Karpas-422 (cell line): ENCODE data around the gene NEUROD2. TPM values are rescaled to one million over a fixed set of nuclear protein-coding genes. Genes with fewer than 3 reads are reported as not detected.

Experiments used
- DNase-seq: peaks from one replicate; pipeline ENCODE4 v3.0.0-alpha.2; 2015
- H2AFZ ChIP-seq: fragments of 200-600 bp; sonication (generic); 2 replicates; pipeline ENCODE4 v1.6.1; 2014; ENCODE audit warnings: antibody characterized with exemption, low read length, mixed read lengths
- H3K27ac ChIP-seq: fragments of 200-600 bp; sonication (generic); 2 replicates; pipeline ENCODE4 v1.5.1; 2014; ENCODE audit warnings: mild to moderate bottlenecking, low read length, moderate library complexity
- H3K27me3 ChIP-seq: fragments of 200-600 bp; sonication (generic); 2 replicates; pipeline ENCODE4 v1.6.1; 2014; ENCODE audit warnings: low read length, mixed read lengths
- H3K36me3 ChIP-seq: fragments of 200-600 bp; sonication (generic); 2 replicates; pipeline ENCODE4 v1.6.1; 2014; ENCODE audit warnings: low read length, mixed read lengths; ENCODE audit not compliant: insufficient read depth
- H3K4me1 ChIP-seq: fragments of 200-600 bp; sonication (generic); 2 replicates; pipeline ENCODE4 v1.6.1; 2014; ENCODE audit warnings: mild to moderate bottlenecking, low read length, mixed read lengths
- H3K4me2 ChIP-seq: fragments of 200-600 bp; sonication (generic); 2 replicates; pipeline ENCODE4 v1.6.1; 2014; ENCODE audit warnings: low read length, low read depth, mild to moderate bottlenecking; ENCODE audit not compliant: poor library complexity, severe bottlenecking
- H3K4me3 ChIP-seq: fragments of 200-600 bp; sonication (generic); 2 replicates; pipeline ENCODE4 v1.5.1; 2014; ENCODE audit warnings: mild to moderate bottlenecking, antibody characterized with exemption, low read length, mixed read lengths
- H3K79me2 ChIP-seq: fragments of 200-600 bp; sonication (generic); 2 replicates; pipeline ENCODE4 v1.6.1; 2014; ENCODE audit warnings: mild to moderate bottlenecking, low read length, mixed read lengths
- H3K9ac ChIP-seq: fragments of 200-600 bp; sonication (generic); 2 replicates; pipeline ENCODE4 v1.6.0; 2014; ENCODE audit warnings: low read length
- H3K9me2 ChIP-seq: fragments of 200-600 bp; sonication (generic), shearing (Covaris generic); replicated peaks from 2 replicates; pipeline ENCODE4 v1.6.0; 2014; ENCODE audit warnings: mild to moderate bottlenecking, low read length, moderate library complexity; ENCODE audit not compliant: insufficient read depth
- H3K9me3 ChIP-seq: fragments of 300-700, 200-600 bp; sonication (generic); 2 replicates; pipeline ENCODE4 v1.6.1; 2014; ENCODE audit warnings: low read length, mixed read lengths
- H4K20me1 ChIP-seq: fragments of 200-600 bp; sonication (generic); 2 replicates; pipeline ENCODE4 v1.6.1; 2014; ENCODE audit warnings: mild to moderate bottlenecking, antibody characterized with exemption, low read length, low read depth; ENCODE audit not compliant: insufficient read depth
- total RNA-seq: library from RNA; depleted of rRNA; stranded (reverse); fragments of >200 nt; shearing (Covaris generic); gene quantifications from 2 replicates; pipeline ENCODE4 v1.2.3, GENCODE V29; 2014; ENCODE audit warnings: low replicate concordance; rRNA removed

NEUROD2 gene
- total RNA-seq, 1 experiment from 2014 or later = not detected

DNA sequence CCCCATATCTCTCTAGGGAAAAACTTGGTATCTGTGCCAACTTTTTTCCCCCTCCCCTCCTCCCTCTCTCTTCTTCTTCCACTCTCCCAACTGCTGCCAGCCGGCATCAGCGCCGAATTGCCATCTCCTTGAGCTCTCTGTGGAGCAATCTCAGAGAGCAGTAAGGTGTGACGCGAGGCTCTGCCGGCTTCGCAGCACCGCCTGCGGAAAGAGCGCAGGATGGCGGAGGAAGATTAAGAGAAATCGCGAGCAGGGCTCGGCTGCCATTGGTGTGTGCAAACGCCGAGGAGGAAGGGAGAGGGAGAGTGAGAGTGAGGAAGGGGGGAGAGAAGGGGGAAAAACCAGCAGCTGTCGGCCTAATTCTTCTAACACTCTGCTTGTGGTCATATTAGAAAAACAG lies 44.2 kb downstream of the NEUROD2 start:
- peaks cover 10% of the 10 kb centered on the region for H3K36me3 ChIP-seq
- DNase-seq = no peak
- H3K4me3 ChIP-seq = no peak overlapping the region
- H3K4me1 ChIP-seq = peaks cover 26% of the 10 kb centered on the region
- H4K20me1 ChIP-seq = no peaks in the 10 kb centered on the region
- no peaks in the 10 kb centered on the region for H3K79me2 ChIP-seq
- H3K9me2 ChIP-seq = no peaks in the 10 kb centered on the region
- no peaks in the 10 kb centered on the region for H3K9me3 ChIP-seq
- no peak overlapping the region for H2AFZ ChIP-seq
- no peak overlapping the region for H3K27ac ChIP-seq
- H3K4me2 ChIP-seq = no peak overlapping the region
- no peak overlapping the region for H3K9ac ChIP-seq
- H3K27me3 ChIP-seq = no peaks in the 10 kb centered on the region

DNA sequence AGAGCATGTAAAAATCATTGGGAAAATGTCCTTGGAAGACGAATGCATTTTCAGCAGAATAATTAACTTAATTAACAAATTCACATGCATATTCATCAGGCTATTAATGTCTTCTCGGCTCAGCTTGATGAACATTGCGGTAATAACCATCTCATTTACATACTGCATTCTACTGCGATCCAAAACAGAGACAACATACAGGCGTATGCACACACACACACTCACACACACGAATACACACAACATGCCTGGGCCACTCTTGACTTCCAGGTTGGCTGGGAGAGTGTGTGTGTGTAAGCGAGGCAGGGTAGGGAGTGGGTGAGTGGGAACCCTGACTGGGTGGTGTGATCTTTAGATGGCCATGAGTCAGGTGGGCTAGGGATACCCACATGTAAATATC lies 44.7 kb downstream of the NEUROD2 start:
- DNase-seq = no peak
- H3K79me2 ChIP-seq = no peaks in the 10 kb centered on the region
- H3K9me2 ChIP-seq = no peaks in the 10 kb centered on the region
- peak overlapping the region; percentile 23 for H3K4me2 ChIP-seq
- H4K20me1 ChIP-seq = no peaks in the 10 kb centered on the region
- H2AFZ ChIP-seq = peak overlapping the region; percentile 67; the same call in 1 of the 2 replicates
- H3K4me3 ChIP-seq = no peak overlapping the region
- no peaks in the 10 kb centered on the region for H3K9me3 ChIP-seq
- H3K27ac ChIP-seq = peak overlapping the region; percentile 47; the same call in 1 of the 2 replicates
- no peak overlapping the region for H3K9ac ChIP-seq
- H3K4me1 ChIP-seq = peaks cover 26% of the 10 kb centered on the region
- H3K36me3 ChIP-seq = peaks cover 10% of the 10 kb centered on the region
- no peaks in the 10 kb centered on the region for H3K27me3 ChIP-seq

DNA sequence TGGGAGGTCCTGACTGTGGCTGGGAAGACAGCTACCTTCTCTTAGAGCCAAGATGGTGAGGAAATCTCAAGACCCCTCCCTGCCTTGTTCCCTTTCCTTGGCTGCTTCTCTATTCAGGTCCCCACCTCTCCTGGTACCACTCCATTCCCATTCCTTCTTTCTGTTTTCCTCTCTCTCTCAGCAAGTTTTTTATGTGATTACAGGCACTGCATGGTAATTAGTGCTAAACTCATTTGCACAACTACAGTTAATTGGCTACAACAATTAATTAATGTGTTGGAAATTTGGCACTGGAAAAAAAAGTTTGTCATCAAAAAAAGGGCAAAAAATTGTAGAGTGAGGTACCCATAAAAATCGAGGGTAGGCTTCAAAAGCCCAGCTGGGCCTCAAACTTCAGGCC lies 45.3 kb downstream of the NEUROD2 start:
- Histone ChIP-seq H3K36me3 (peaks cover 10% of the 10 kb centered on the region), H3K9ac (peak overlapping the region; percentile 31), H3K9me2 (no peaks in the 10 kb centered on the region), H3K27ac (peak overlapping the region; percentile 47; the same call in 1 of the 2 replicates), H3K79me2 (no peaks in the 10 kb centered on the region), H3K4me3 (no peak overlapping the region), H3K27me3 (no peaks in the 10 kb centered on the region), H3K4me1 (peaks cover 26% of the 10 kb centered on the region), H4K20me1 (no peaks in the 10 kb centered on the region), H3K4me2 (peak overlapping the region; percentile 23), H2AFZ (no peak overlapping the region), H3K9me3 (no peaks in the 10 kb centered on the region)
- no peak for DNase-seq

DNA sequence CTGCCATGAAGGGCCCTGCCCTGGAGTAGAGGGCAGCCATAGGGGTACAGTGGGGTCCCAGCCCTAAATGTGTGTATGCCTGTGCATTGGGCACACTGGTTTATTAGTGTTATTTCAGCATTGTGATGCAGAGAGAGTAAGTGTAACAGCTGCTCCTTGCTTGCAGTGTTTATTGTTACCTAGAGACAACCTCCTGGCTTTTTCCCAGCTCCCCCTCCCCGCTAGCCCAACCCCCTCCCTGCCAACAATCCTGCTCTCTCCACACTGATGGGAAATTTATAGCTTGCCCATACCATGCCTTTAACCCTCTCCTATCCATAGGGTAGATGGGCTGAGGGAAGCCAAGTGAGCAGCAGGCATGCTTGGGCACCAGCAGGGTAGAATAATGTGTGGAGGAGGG lies 51.3 kb downstream of the NEUROD2 start:
- H3K9me3 ChIP-seq = no peaks in the 10 kb centered on the region
- H4K20me1 ChIP-seq = no peaks in the 10 kb centered on the region
- H3K4me2 ChIP-seq = no peak overlapping the region
- no peak overlapping the region for H3K9ac ChIP-seq
- H2AFZ ChIP-seq = no peak overlapping the region
- no peak overlapping the region for H3K4me3 ChIP-seq
- no peaks in the 10 kb centered on the region for H3K9me2 ChIP-seq
- H3K4me1 ChIP-seq = peaks cover 10% of the 10 kb centered on the region
- no peaks in the 10 kb centered on the region for H3K79me2 ChIP-seq
- DNase-seq = no peak
- H3K36me3 ChIP-seq = peaks cover 10% of the 10 kb centered on the region
- H3K27me3 ChIP-seq = no peaks in the 10 kb centered on the region
- no peak overlapping the region for H3K27ac ChIP-seq

DNA sequence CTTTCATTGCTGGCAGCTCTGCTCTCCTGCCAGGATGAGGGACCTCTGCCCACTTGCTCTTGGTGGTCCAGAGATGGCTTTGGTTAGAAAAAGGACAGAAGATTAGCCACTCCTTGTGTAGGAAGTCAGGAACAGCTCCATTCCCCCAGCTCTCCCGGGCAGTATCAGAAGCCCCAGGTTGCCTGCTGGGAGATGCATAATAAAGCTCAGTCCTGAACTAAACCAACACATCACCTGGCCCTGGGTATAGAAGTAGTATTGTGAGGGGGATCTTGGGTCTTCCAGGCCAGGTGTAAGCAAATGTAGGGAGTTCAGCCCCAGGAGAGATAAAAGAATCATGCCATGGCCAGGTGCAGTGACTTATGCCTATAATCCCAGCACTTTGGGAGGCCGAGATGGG lies 52.4 kb downstream of the NEUROD2 start:
- no peak overlapping the region for H3K4me2 ChIP-seq
- peaks cover 20% of the 10 kb centered on the region for H3K4me1 ChIP-seq
- H3K9ac ChIP-seq = no peak overlapping the region
- H3K79me2 ChIP-seq = no peaks in the 10 kb centered on the region
- H4K20me1 ChIP-seq = no peaks in the 10 kb centered on the region
- no peaks in the 10 kb centered on the region for H3K27me3 ChIP-seq
- no peaks in the 10 kb centered on the region for H3K9me3 ChIP-seq
- H3K4me3 ChIP-seq = no peak overlapping the region
- H3K9me2 ChIP-seq = no peaks in the 10 kb centered on the region
- H2AFZ ChIP-seq = no peak overlapping the region
- H3K36me3 ChIP-seq = peaks cover 10% of the 10 kb centered on the region
- DNase-seq = no peak
- no peak overlapping the region for H3K27ac ChIP-seq

Other genes starting within 250 kb of the NEUROD2 start
- gene FBXL20, start 206.3 kb downstream of the NEUROD2 start, total RNA-seq = 14.3 and 27.0 TPM in 2 replicates
- gene MED1, start 156.7 kb downstream of the NEUROD2 start, total RNA-seq = 26.0 and 40.0 TPM in 2 replicates
- 58.8 and 67.0 TPM in 2 replicates for gene CDK12, start 146.4 kb downstream of the NEUROD2 start, total RNA-seq
- not detected in 2 replicates for gene PPP1R1B, start 19.0 kb upstream of the NEUROD2 start, total RNA-seq
- gene STARD3, start 29.2 kb upstream of the NEUROD2 start, total RNA-seq = 42.9 and 43.5 TPM in 2 replicates
- 1.5 and 1.9 TPM in 2 replicates for gene TCAP, start 57.4 kb upstream of the NEUROD2 start, total RNA-seq
- 6.8 TPM in 1 of 2 replicates, not detected in the other for gene PNMT, start 60.5 kb upstream of the NEUROD2 start, total RNA-seq
- 10.6 and 20.2 TPM in 2 replicates for gene PGAP3, start 80.1 kb upstream of the NEUROD2 start, total RNA-seq
- gene ERBB2, start 92.1 kb upstream of the NEUROD2 start, total RNA-seq = 7.3 and 10.9 TPM in 2 replicates
- gene MIEN1, start 122.6 kb upstream of the NEUROD2 start, total RNA-seq = 77.8 and 78.6 TPM in 2 replicates
- gene GRB7, start 130.0 kb upstream of the NEUROD2 start, total RNA-seq = 0.18 and 1.5 TPM in 2 replicates